ENCODE data around the gene LSP1. TPM values are rescaled to one million over a fixed set of nuclear protein-coding genes. Genes with fewer than 3 reads are reported as not detected.
A peak's percentile ranks its signal among the peaks of the same experiment; 100 is the strongest.

Gene LSP1
- polyA plus RNA-seq, 3 donors from 2014 or later: 437 to 767 (median 593) TPM

DNA sequence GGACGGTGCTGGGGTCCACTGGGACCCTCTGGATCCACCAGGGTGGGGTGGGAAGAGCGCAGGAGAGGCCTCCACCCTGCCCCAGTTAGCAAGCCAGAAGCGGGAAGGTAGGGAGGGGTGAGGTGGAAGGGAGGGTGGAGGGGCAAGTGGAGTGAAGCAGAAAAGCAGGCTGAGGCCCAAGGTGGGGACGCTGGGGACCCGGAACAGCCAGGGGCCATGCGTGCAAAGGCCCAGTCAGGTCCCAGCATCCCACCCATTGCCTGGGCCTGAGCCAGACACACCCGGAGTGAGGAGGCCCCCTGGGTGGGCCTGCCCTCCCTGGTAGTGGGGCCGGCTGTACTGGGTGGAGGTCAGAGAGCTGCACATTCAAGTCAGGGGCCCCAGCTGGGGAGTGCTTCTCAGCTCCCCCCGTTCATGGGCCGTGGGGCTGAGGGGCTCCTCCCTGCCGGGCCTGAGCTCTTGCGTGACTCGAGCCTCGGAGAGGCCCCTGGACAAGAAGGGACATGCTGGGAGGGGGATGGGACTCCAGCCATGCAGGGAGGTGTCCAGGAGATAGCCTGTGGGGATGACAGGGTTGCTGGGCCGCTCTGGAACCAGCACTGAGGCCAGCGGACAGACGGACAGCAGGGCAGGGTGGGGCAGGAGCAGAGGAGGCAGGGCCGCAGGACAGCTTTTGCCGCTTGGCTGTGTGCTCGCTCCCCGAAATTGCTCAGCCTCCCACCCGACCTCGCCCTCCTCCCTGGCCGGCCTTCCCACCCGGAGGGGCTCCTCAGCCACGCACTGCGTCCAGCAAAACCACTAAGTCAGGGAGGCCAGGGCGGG is 74.4 kb downstream of the LSP1 start:
- Mint-ChIP-seq H3K9me3 (no peaks in the 10 kb centered on the region), H3K27ac (no peak overlapping the region), H3K4me3 (no peak overlapping the region), H3K27me3 (ENCODE audit: low read depth in 3 of 3) (peaks cover 3 to 13% (median 7%) of the 10 kb centered on the region in 3 donors), H3K4me1 (peaks cover 5 to 6% of the 10 kb centered on the region in 2 donors), H3K36me3 (no peaks in the 10 kb centered on the region)
- no peak for DNase-seq

DNA sequence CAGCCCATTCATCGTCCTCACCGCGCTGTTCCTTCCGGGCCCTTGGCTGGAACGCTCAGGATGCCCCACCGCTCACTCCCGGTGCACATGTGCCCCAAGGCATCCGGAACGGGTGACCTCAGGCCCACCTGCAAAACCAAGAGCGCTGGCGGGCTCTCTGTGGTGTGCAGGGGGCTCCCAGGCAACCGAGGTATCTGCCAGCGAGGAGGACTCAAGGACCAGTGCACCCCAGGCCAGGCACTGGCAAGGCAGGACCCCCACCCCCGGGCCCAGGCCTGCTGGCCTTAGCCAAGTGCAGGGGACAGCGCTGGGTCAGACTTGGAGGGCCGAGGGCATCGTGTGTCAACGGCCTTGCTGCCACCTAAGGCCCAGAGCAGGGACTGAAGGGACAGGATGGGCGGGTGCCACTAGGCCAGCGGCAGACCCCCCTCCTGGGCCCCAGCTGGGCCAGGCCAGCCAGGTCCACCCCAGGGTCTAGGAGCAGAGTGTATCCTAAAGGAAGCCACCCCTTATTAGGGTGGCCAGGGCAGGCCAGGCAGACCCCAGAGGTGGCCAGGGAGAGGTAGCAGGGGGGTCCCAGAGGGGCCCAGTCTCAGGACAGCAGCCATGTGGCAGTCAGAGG is 75.1 kb downstream of the LSP1 start:
- DNase-seq: no peak
- no peak overlapping the region for H3K4me3 Mint-ChIP-seq
- H3K36me3 Mint-ChIP-seq: peaks cover 0 to 3% (median 0%) of the 10 kb centered on the region in 3 donors
- no peak overlapping the region for H3K27ac Mint-ChIP-seq
- peaks cover 3 to 5% of the 10 kb centered on the region in 2 donors for H3K4me1 Mint-ChIP-seq
- H3K9me3 Mint-ChIP-seq: no peaks in the 10 kb centered on the region
- H3K27me3 Mint-ChIP-seq (ENCODE audit: low read depth in 3 of 3): peaks cover 3 to 10% (median 9%) of the 10 kb centered on the region in 3 donors

DNA sequence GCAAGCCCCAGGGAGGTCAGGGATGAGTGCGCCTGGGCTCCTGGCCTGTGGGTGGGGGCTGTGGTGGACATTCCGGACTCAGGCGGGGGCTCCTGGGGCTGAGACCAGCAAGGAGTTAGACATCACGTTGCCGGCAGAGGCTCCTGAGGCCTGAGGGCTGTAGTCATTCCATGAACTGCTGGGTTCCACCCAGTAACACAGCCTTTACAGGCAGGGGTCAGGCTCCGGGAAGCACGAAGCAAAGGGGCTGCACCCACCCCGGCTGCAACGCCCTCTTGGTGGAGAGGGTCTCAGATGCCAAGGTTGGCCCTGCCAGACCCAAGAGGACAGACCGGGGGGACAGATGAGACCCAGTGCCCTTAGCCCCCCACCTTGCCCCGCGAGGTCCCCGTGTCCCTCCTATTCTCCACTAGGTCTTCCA is 75.6 kb downstream of the LSP1 start:
- Mint-ChIP-seq H3K27me3 (ENCODE audit: low read depth in 3 of 3) (peaks cover 4 to 11% (median 10%) of the 10 kb centered on the region in 3 donors), H3K27ac (no peak overlapping the region), H3K4me1 (peaks cover 3 to 5% of the 10 kb centered on the region in 2 donors), H3K9me3 (no peaks in the 10 kb centered on the region), H3K36me3 (peaks cover 0 to 6% (median 0%) of the 10 kb centered on the region in 3 donors), H3K4me3 (no peak overlapping the region)
- no peak for DNase-seq

DNA sequence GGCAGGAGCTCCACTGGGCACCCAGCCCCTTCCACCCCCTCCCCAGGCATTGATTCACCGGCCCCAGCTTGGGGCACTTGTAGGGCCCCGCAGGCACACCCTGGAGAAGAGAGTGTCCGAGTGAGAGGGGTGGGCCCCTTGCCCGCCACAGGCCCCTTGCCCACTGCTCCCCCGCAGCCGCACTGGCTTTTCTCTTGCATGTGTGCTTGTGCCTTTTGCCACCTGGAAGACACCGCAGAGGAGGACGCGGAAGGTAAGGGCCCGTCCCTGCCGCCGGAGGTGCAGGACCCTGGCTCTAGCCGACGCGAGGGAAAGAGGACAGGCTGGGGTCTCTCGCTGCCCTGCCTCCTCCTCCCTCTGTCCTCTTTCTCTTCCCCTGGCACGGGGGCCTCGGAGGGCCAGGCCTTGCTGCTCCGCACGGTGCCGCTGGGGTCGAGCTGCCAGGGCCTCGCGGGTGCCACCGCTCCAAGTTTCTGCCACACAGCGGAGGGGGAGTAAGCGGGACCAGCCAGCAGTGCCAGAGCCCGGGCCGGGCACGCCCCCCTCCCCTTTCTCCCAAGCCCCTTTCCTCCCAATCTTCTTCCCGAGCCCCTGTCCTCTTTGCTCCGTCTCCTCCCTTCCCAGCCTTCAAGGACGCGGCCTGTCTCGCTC is 76.1 kb downstream of the LSP1 start:
- peaks cover 0 to 6% (median 0%) of the 10 kb centered on the region in 3 donors for H3K36me3 Mint-ChIP-seq
- H3K4me1 Mint-ChIP-seq: peaks cover 3 to 5% of the 10 kb centered on the region in 2 donors
- no peak overlapping the region for H3K4me3 Mint-ChIP-seq
- H3K9me3 Mint-ChIP-seq: no peaks in the 10 kb centered on the region
- H3K27me3 Mint-ChIP-seq (ENCODE audit: low read depth in 3 of 3): peaks cover 5 to 12% (median 10%) of the 10 kb centered on the region in 3 donors
- DNase-seq: no peak
- no peak overlapping the region for H3K27ac Mint-ChIP-seq

DNA sequence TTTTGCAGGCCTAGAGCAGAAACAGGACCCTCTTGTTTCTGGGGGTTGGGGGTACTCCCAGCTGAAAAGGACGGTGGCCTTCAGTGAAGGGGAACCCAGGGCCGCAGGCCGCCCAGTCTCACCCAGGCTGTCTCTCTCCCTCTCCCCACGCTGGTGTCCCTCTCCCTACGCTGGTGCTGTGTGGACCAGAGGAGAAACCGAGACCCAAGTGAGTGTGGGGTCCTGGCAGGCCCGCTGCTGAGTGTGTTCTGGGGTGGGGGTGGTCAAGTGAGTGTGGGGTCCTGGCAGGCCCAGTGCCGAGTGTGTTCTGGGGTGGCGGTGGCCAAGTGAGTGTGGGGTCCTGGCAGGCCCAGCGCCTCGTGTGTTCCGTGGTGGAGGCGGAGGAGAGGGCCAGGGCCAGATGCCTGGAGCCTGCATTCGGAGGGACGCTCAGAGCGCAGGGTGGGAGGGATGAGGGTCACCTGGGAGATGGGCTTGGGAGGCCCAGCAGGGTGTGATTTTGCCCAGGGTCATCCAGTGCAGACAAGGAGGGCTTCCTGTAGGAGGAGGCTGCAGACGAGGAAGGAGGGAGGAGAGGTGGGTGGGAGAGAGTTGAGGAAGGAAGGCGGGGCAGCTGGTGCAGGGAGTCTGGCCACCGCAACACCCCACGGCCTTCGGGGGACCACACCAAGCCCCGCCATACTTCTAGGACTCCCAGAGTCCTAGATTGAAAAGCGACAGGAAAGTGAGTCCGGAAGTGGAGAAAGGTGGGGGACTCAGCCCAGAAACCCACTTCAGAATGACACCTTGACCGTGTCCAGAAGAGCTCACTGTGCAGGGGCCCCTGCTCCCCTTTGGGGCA is 77.0 kb downstream of the LSP1 start:
- peaks cover 5 to 13% (median 10%) of the 10 kb centered on the region in 3 donors for H3K27me3 Mint-ChIP-seq (ENCODE audit: low read depth in 3 of 3)
- DNase-seq: no peak
- H3K36me3 Mint-ChIP-seq: peaks cover 0 to 6% (median 0%) of the 10 kb centered on the region in 3 donors
- peaks cover 3 to 5% of the 10 kb centered on the region in 2 donors for H3K4me1 Mint-ChIP-seq
- H3K27ac Mint-ChIP-seq: peak overlapping the region in 1 of 6 donors; percentile 31
- H3K4me3 Mint-ChIP-seq: no peak overlapping the region
- H3K9me3 Mint-ChIP-seq: no peaks in the 10 kb centered on the region

DNA sequence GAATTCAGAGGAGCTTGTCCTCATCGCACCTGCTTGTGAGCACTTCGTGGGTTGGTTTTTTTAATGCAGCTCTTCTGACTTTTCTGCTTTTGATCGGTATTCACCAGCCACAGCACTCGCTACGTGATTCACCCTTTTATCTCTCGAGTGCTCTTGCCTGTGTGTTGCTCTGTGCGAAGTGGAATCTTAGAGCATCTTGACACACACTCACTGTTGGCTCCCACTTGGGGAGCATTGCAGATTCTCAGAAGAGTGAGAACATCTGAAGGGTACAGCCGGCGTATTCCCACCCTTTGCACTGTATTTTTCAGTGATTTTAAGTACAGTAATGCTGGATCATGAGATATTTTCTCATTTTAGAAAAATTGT is 77.6 kb downstream of the LSP1 start:
- Mint-ChIP-seq H3K4me3 (peak overlapping the region in 1 of 5 donors; percentile 51), H3K4me1 (peaks cover 3 to 5% of the 10 kb centered on the region in 2 donors)

DNA sequence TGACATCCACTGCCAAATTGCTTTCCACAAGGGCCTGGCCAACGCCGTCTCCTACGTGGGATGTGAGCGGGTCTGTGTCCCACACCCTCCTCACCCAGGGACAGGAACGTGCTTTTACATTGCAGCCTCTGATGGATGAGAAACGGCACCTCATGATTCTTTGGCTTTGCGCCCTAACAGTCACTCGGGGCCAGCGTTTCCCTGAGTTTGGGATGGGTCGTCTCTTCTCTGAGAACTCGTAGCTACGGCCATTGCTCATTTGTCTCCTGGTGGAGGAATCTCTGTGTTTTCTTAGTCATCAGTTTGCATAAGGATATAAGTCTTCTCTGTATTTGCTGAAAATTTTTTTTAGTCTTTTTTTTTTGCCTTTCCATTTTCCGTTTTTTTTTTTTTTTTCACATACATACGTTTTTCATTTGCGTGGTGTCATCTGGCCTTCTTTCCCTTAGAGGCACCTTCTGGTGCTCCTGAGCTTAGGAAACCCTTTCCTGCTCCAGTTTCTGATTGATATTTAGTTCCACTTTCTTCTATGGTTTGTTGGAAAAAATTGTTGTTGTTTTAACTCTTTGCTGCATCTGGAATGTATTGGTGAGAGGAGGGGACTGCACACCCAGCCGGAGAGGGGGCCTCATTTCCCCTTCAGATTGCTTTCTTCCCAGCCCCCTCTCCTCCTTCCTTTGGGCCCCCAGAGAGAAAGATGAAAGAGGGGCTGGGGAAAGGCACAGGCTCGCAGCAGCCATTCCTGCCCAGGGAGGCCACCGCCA is 78.6 kb downstream of the LSP1 start:
- peaks cover 5 to 13% (median 9%) of the 10 kb centered on the region in 3 donors for H3K27me3 Mint-ChIP-seq (ENCODE audit: low read depth in 3 of 3)
- no peak for DNase-seq
- H3K4me1 Mint-ChIP-seq: peaks cover 3 to 5% of the 10 kb centered on the region in 2 donors
- no peaks in the 10 kb centered on the region for H3K9me3 Mint-ChIP-seq
- H3K27ac Mint-ChIP-seq: no peak overlapping the region
- peaks cover 0 to 6% (median 0%) of the 10 kb centered on the region in 3 donors for H3K36me3 Mint-ChIP-seq
- no peak overlapping the region for H3K4me3 Mint-ChIP-seq

More for the DNA sequence above, 77.6 kb downstream of the LSP1 start:
- Mint-ChIP-seq H3K27me3 (ENCODE audit: low read depth in 3 of 3) (peaks cover 5 to 13% (median 10%) of the 10 kb centered on the region in 3 donors), H3K27ac (no peak overlapping the region), H3K36me3 (peaks cover 0 to 6% (median 0%) of the 10 kb centered on the region in 3 donors), H3K9me3 (no peaks in the 10 kb centered on the region)
- DNase-seq: no peak

DNA sequence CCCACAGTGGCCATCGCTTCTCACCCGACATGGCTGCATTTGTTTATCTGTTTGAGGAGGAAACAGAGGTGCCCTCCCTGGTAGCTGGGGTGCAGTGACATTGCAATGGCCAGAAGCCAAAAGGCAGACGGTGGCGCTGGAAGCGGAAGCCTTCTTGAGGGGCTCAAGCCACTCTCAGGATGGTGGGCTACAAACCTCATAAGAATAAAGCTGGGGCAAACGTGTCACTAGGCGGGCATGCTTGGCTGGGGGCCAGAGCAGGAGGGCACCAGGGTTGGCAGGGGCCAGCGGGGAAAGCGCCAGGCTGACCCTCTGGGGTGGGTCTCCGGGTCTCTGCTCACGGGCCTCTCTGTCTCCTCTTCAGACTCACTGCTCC is 79.2 kb downstream of the LSP1 start:
- no peak overlapping the region for H3K27ac Mint-ChIP-seq
- H3K4me3 Mint-ChIP-seq: no peak overlapping the region
- H3K27me3 Mint-ChIP-seq (ENCODE audit: low read depth in 3 of 3): peaks cover 5 to 11% (median 9%) of the 10 kb centered on the region in 3 donors
- DNase-seq: no peak
- no peaks in the 10 kb centered on the region for H3K9me3 Mint-ChIP-seq
- H3K4me1 Mint-ChIP-seq: peaks cover 3 to 5% of the 10 kb centered on the region in 2 donors
- H3K36me3 Mint-ChIP-seq: peaks cover 0 to 6% (median 0%) of the 10 kb centered on the region in 3 donors

DNA sequence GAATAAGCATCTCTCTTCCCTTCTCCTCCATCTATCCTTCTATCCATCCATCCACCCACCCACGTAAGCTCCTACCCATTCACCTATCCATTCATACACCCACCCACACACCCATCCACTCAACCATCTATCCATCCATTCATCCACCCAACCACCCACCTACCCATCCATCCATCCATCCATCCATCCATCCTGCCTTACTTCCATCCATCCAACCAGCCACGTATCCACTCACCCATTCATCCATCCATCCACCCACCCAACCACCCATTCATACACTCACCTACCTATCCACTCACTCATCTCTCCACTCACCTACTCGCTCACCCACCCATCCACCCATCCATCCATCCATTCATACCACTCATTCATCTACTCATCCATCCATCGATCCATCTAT is 79.8 kb downstream of the LSP1 start:
- peaks cover 3 to 5% of the 10 kb centered on the region in 2 donors for H3K4me1 Mint-ChIP-seq
- H3K9me3 Mint-ChIP-seq: no peaks in the 10 kb centered on the region
- peaks cover 5 to 11% (median 9%) of the 10 kb centered on the region in 3 donors for H3K27me3 Mint-ChIP-seq (ENCODE audit: low read depth in 3 of 3)
- H3K27ac Mint-ChIP-seq: peak overlapping the region in 2 of 6 donors; percentile 14 to 26
- no peak overlapping the region for H3K4me3 Mint-ChIP-seq
- DNase-seq: no peak
- H3K36me3 Mint-ChIP-seq: peaks cover 0 to 6% (median 0%) of the 10 kb centered on the region in 3 donors

DNA sequence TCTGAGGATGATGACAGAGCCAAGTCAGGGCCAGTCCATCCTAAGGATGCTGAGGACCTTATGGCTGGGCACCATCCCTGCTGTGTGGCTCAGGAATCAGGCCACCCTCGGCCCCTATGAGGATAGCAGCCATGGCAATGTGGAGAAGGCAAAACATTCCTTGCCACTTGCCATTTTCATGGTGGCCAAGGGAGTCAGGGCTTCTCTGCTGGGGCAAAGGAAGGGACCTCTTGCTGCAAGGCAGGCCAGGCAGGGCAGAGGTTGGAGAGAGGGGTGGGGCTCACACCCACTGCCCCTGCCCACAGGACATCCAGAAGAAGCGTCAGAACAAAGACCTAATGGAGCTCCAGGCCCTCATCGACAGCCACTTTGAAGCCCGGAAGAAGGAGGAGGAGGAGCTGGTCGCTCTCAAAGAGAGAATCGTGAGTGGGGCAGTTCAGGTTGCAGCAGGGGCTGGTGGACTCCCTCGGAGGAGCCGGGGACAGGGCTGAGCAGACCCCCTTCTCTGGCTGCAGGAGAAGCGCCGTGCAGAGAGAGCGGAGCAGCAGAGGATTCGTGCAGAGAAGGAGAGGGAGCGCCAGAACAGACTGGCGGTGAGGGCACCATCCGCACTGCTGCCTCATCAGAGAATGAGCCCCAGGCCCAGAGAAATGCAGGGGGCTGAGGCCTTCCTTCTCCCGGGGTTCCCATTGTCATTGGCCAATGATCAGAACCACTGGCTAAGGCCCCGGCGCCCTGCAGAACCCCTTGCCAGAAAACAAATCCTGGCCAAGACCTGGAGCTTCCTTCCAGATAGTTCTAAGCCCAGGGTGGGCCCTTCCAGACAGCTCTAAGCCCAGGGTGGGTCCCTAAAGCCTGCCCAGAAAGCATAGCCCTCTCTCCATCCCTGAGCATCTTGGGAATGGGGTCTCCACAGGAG is 80.8 kb downstream of the LSP1 start:
- peaks cover 0 to 6% (median 0%) of the 10 kb centered on the region in 3 donors for H3K36me3 Mint-ChIP-seq
- H3K9me3 Mint-ChIP-seq: no peaks in the 10 kb centered on the region
- no peak for DNase-seq
- H3K4me3 Mint-ChIP-seq: no peak overlapping the region
- peak overlapping the region in 1 of 6 donors; percentile 14 for H3K27ac Mint-ChIP-seq
- H3K27me3 Mint-ChIP-seq (ENCODE audit: low read depth in 3 of 3): peaks cover 5 to 11% (median 9%) of the 10 kb centered on the region in 3 donors
- H3K4me1 Mint-ChIP-seq: peaks cover 3 to 5% of the 10 kb centered on the region in 2 donors

DNA sequence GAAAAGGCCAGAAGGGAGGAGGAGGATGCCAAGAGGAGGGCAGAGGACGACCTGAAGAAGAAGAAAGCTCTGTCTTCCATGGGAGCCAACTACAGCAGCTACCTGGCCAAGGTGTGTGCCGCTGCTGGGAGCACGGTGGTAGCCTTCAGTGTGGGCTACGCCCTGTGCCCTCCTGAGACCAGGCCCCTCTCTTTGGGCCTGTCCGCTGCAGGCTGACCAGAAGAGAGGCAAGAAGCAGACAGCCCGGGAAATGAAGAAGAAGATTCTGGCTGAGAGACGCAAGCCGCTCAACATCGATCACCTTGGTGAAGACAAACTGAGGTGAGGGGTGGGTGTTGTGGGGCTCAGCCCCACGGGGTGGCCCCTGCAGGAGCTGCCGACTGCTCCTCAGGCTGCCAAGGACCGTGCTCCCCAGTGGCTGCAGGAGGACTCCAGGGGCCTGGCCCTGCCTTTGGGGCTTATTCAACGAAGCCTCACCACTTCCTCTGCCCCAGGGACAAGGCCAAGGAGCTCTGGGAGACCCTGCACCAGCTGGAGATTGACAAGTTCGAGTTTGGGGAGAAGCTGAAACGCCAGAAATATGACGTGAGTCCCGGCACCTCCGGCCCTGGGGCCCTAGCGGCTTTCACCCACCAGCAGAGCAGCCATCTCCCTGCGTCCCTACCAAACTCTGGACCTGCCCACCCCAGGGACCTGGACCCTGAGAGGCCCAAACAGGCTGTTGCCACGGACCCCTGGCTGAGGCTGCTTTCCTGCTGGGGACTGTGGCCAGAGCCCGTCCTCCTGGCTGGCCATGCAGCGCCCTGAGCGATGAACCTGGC is 81.7 kb downstream of the LSP1 start:
- H3K4me3 Mint-ChIP-seq: no peak overlapping the region
- H3K27me3 Mint-ChIP-seq (ENCODE audit: low read depth in 3 of 3): peaks cover 5 to 11% (median 9%) of the 10 kb centered on the region in 3 donors
- no peaks in the 10 kb centered on the region for H3K9me3 Mint-ChIP-seq
- peaks cover 0 to 6% (median 0%) of the 10 kb centered on the region in 3 donors for H3K36me3 Mint-ChIP-seq
- no peak overlapping the region for H3K27ac Mint-ChIP-seq
- H3K4me1 Mint-ChIP-seq: peaks cover 8 to 12% of the 10 kb centered on the region in 2 donors
- no peak for DNase-seq

Measured in immature natural killer cell (primary cell).